Measurements from ENCODE around the gene SOX21. TPM values are rescaled to one million over a fixed set of nuclear protein-coding genes. Genes with fewer than 3 reads are reported as not detected.
"Not testable (repeated sequence)": the region's sequence is repeated elsewhere in the genome, so short reads cannot be mapped to it uniquely, and the experiment has no call there.

The SOX21 gene
- polyA plus RNA-seq = 1 to 10 TPM; 8.5 to 9.6 TPM

DNA sequence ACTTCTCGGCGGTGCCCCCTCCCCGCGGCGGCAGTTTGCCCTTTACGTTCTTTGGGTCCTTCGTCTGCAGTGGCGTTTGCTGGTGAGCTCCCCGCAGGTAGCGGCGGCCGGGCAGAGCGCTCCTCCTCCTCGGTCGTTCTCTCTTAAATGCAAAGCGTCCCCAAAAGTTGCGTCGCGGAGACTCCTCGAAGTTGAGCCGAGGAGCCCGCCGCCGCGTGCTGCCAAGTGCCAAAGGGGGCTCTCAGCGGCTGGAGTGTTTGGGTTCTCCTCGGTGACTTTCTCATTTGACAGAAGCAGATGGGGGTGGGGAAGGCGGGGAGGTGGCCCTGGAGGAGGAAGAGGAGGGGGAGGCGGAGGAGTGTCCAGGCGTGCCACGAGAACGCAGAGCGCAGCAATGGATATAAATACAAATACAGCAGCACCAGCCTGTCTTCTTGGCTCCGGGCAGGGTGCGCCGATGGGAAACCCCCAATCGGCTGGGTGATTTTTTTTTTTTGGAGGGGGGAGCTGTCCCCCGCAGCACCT, at the start of gene SOX21:
TSS of gene SOX21 (minus strand) at position 259 of the 525 bp plus-strand sequence. CDS start 496 bp downstream, outside the sequence.
- H3K27me3 ChIP-seq (ENCODE audit: control insufficient read depth in 1 of 2, insufficient read depth in 2 of 2, low read length in 2 of 2) = peaks cover 0 to 11% of the 10 kb centered on the region in 2 donors
- H3K27ac ChIP-seq (ENCODE audit: low read depth in 2 of 2, low read length in 1 of 2) = peak within 1 kb of the TSS; percentile 80 to 86
- peak within 1 kb of the TSS; percentile 66 to 74 for H3K4me3 ChIP-seq (ENCODE audit: low read depth in 1 of 2, low read length in 2 of 2)
- 0 to 2% methylated on average over 37 to 38 of the region's 38 CpGs for WGBS, 2 donors
- H3K9me3 ChIP-seq (ENCODE audit: control insufficient read depth in 2 of 2, insufficient read depth in 1 of 2, low read depth in 1 of 2, low read length in 1 of 2) = no peaks in the 10 kb centered on the region
- H3K4me1 ChIP-seq (ENCODE audit: control insufficient read depth in 2 of 2, insufficient read depth in 2 of 2, low read length in 1 of 2) = peaks cover 0 to 5% of the 10 kb centered on the region in 2 donors
- H3K36me3 ChIP-seq (ENCODE audit: control insufficient read depth in 2 of 2, insufficient read depth in 2 of 2, low read length in 1 of 2) = no peaks in the 10 kb centered on the region

GRCh38 chr13:94761407-94761806, 49.1 kb upstream of the SOX21 start:
- Histone ChIP-seq H3K4me3 (ENCODE audit: low read depth in 1 of 2, low read length in 2 of 2) (no peak overlapping the region), H3K27me3 (ENCODE audit: control insufficient read depth in 1 of 2, insufficient read depth in 2 of 2, low read length in 2 of 2) (no peaks in the 10 kb centered on the region), H3K36me3 (ENCODE audit: control insufficient read depth in 2 of 2, insufficient read depth in 2 of 2, low read length in 1 of 2) (no peaks in the 10 kb centered on the region), H3K9me3 (ENCODE audit: control insufficient read depth in 2 of 2, insufficient read depth in 1 of 2, low read depth in 1 of 2, low read length in 1 of 2) (no peaks in the 10 kb centered on the region), H3K27ac (ENCODE audit: low read depth in 2 of 2, low read length in 1 of 2) (no peak overlapping the region), H3K4me1 (ENCODE audit: control insufficient read depth in 2 of 2, insufficient read depth in 2 of 2, low read length in 1 of 2) (no peaks in the 10 kb centered on the region)
- WGBS, 2 donors = 45 to 70% methylated on average over 2 of the region's 2 CpGs

DNA sequence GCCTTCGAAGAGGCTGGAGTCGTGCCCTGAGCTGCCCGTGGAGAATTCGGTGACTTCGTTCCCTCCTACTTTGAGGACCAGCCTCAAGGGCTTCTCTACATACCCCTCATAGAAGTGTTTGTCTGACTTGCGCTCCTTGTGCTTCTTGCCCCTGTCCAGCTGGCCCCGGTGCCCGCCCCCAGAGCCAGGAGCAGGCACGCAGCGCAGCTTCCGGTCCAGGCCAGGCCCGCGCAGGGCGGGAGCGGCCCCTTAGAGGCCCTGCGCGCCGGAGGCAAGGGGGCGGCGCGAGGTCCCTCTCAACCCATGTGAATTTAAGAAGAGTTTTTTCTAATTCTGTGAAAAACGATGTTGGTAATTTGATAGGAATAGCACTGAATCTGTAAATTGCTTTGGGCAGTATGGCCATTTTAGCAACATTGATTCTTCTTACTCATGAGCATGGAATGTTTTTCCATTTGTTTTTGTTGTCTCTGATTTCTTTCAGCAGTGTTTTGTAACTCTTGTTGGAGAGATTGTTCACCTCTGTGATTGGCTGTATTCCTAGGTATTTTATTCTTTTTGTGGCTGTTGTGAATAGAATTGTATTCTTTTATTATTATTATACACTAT, 46.9 kb upstream of the SOX21 start:
- H3K27ac ChIP-seq (ENCODE audit: low read depth in 2 of 2, low read length in 1 of 2) = no peak overlapping the region
- H3K4me1 ChIP-seq (ENCODE audit: control insufficient read depth in 2 of 2, insufficient read depth in 2 of 2, low read length in 1 of 2) = no peaks in the 10 kb centered on the region
- no peaks in the 10 kb centered on the region for H3K27me3 ChIP-seq (ENCODE audit: control insufficient read depth in 1 of 2, insufficient read depth in 2 of 2, low read length in 2 of 2)
- no peak overlapping the region for H3K4me3 ChIP-seq (ENCODE audit: low read depth in 1 of 2, low read length in 2 of 2)
- H3K36me3 ChIP-seq (ENCODE audit: control insufficient read depth in 2 of 2, insufficient read depth in 2 of 2, low read length in 1 of 2) = no peaks in the 10 kb centered on the region
- WGBS, 2 donors = 96 to 98% methylated on average over 22 of the region's 22 CpGs
- no peaks in the 10 kb centered on the region for H3K9me3 ChIP-seq (ENCODE audit: control insufficient read depth in 2 of 2, insufficient read depth in 1 of 2, low read depth in 1 of 2, low read length in 1 of 2)

DNA sequence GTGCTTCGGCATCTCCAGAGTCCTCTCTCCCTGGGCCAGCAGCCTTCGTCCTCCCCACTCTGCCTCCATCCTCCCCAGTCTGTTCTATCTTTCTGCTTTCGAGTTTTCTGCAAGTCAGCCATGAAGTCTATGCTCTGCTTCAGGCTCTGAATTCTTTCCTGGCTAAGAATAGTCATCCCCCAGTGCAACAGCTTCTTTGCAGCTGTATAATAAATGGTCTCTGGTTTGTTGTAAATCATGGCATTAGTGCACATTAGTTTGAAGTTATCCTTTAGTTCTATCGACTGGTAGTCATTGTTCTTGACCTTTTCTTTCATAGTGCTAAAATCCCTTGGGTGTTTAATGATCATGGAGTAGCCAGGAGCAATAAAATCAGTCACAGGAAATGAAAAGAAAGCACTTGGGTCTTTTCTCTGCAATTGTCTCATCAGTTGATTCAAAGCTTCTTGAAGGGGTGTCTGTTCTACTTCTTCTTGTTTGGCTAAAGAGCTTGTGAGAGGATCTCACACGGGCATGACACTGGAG, 46.2 kb upstream of the SOX21 start:
- WGBS, 2 donors = 66 to 72% methylated on average over 5 of the region's 5 CpGs
- Histone ChIP-seq H3K27ac (ENCODE audit: low read depth in 2 of 2, low read length in 1 of 2) (no peak overlapping the region), H3K9me3 (ENCODE audit: control insufficient read depth in 2 of 2, insufficient read depth in 1 of 2, low read depth in 1 of 2, low read length in 1 of 2) (no peaks in the 10 kb centered on the region), H3K4me1 (ENCODE audit: control insufficient read depth in 2 of 2, insufficient read depth in 2 of 2, low read length in 1 of 2) (no peaks in the 10 kb centered on the region), H3K36me3 (ENCODE audit: control insufficient read depth in 2 of 2, insufficient read depth in 2 of 2, low read length in 1 of 2) (no peaks in the 10 kb centered on the region), H3K4me3 (ENCODE audit: low read depth in 1 of 2, low read length in 2 of 2) (no peak overlapping the region), H3K27me3 (ENCODE audit: control insufficient read depth in 1 of 2, insufficient read depth in 2 of 2, low read length in 2 of 2) (no peaks in the 10 kb centered on the region)

DNA sequence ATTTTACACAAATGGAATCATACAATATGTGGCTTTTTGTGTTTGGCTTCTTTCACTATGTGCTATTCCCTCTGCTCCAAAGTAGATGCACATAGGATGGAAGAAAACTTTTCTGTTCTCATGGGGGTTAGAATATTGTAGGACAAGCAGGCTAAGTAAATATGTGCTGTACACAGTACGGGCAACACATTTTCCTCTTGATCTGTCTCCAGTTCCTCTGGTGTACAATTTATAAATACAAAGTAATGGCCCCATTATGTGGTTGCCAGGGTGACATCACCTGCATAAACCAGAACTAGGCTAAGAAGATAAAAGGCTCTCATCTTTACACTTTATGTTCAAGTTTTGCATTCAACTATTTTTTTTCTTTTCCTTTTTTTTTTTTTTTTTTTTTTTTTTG, 41.0 kb upstream of the SOX21 start:
- H3K9me3 ChIP-seq (ENCODE audit: control insufficient read depth in 2 of 2, insufficient read depth in 1 of 2, low read depth in 1 of 2, low read length in 1 of 2) = no peaks in the 10 kb centered on the region
- 40 to 62% methylated on average over 1 of the region's 1 CpG for WGBS, 2 donors
- no peaks in the 10 kb centered on the region for H3K36me3 ChIP-seq (ENCODE audit: control insufficient read depth in 2 of 2, insufficient read depth in 2 of 2, low read length in 1 of 2)
- no peak overlapping the region for H3K4me3 ChIP-seq (ENCODE audit: low read depth in 1 of 2, low read length in 2 of 2)
- H3K27me3 ChIP-seq (ENCODE audit: control insufficient read depth in 1 of 2, insufficient read depth in 2 of 2, low read length in 2 of 2) = peaks cover 0 to 2% of the 10 kb centered on the region in 2 donors
- no peak overlapping the region for H3K27ac ChIP-seq (ENCODE audit: low read depth in 2 of 2, low read length in 1 of 2)
- no peaks in the 10 kb centered on the region for H3K4me1 ChIP-seq (ENCODE audit: control insufficient read depth in 2 of 2, insufficient read depth in 2 of 2, low read length in 1 of 2)

DNA sequence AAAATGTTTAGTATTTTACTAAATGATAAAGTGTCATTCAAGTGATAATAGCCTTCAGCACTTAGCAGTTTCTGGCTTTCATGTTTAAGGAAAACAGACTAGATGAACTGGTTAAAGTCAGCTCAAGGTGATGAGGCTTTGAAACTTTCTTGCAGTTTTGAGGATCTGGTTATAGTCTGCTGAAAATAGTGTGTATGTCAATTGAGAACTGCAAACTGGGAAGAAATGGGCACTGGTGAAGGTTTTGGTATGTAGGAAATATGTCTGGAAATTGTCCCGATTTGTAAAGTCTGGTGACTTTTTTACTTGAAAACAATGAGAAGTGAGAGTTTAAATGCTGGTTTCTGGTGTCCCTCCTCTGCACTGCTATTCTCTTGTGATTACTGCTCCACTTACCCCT, 36.8 kb upstream of the SOX21 start:
- no peaks in the 10 kb centered on the region for H3K36me3 ChIP-seq (ENCODE audit: control insufficient read depth in 2 of 2, insufficient read depth in 2 of 2, low read length in 1 of 2)
- no peaks in the 10 kb centered on the region for H3K9me3 ChIP-seq (ENCODE audit: control insufficient read depth in 2 of 2, insufficient read depth in 1 of 2, low read depth in 1 of 2, low read length in 1 of 2)
- H3K27ac ChIP-seq (ENCODE audit: low read depth in 2 of 2, low read length in 1 of 2) = no peak overlapping the region
- H3K4me1 ChIP-seq (ENCODE audit: control insufficient read depth in 2 of 2, insufficient read depth in 2 of 2, low read length in 1 of 2) = no peaks in the 10 kb centered on the region
- 90% methylated on average over 1 of the region's 1 CpG for WGBS, 2 donors
- peaks cover 0 to 2% of the 10 kb centered on the region in 2 donors for H3K27me3 ChIP-seq (ENCODE audit: control insufficient read depth in 1 of 2, insufficient read depth in 2 of 2, low read length in 2 of 2)
- no peak overlapping the region for H3K4me3 ChIP-seq (ENCODE audit: low read depth in 1 of 2, low read length in 2 of 2)

- H3K36me3 ChIP-seq (ENCODE audit: control insufficient read depth in 2 of 2, insufficient read depth in 2 of 2, low read length in 1 of 2) = no peaks in the 10 kb centered on the region
- H3K4me1 ChIP-seq (ENCODE audit: control insufficient read depth in 2 of 2, insufficient read depth in 2 of 2, low read length in 1 of 2) = no peaks in the 10 kb centered on the region
- H3K9me3 ChIP-seq (ENCODE audit: control insufficient read depth in 2 of 2, insufficient read depth in 1 of 2, low read depth in 1 of 2, low read length in 1 of 2) = no peaks in the 10 kb centered on the region
- H3K27me3 ChIP-seq (ENCODE audit: control insufficient read depth in 1 of 2, insufficient read depth in 2 of 2, low read length in 2 of 2) = no peaks in the 10 kb centered on the region
- H3K4me3 ChIP-seq (ENCODE audit: low read depth in 1 of 2, low read length in 2 of 2) = no peak overlapping the region
- WGBS, 2 donors = 84 to 88% methylated on average over 4 of the region's 4 CpGs
- no peak overlapping the region for H3K27ac ChIP-seq (ENCODE audit: low read depth in 2 of 2, low read length in 1 of 2)
These were observed 26.9 kb upstream of the SOX21 start for GRCh38 chr13:94739235-94739634.

DNA sequence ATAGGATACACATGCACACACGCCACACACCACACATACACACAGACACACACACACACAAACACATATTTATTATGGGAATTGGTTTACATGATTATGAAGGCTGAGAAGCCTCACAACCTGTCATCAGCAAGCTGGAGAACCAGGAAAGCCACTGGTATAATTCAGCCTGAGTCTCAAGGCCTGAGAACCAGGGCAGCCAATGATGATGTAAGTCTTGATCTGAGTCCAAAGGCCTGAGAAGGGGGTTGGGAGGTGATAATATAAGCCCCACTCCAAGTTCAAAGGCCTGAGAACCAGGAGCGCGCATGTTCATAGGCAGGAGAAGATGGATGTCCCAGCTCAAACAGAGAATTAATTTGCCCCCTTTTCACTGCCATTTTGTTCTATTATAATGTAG, 18.7 kb upstream of the SOX21 start:
- Histone ChIP-seq H3K36me3 (ENCODE audit: control insufficient read depth in 2 of 2, insufficient read depth in 2 of 2, low read length in 1 of 2) (no peaks in the 10 kb centered on the region), H3K4me3 (ENCODE audit: low read depth in 1 of 2, low read length in 2 of 2) (no peak overlapping the region), H3K4me1 (ENCODE audit: control insufficient read depth in 2 of 2, insufficient read depth in 2 of 2, low read length in 1 of 2) (no peaks in the 10 kb centered on the region), H3K27me3 (ENCODE audit: control insufficient read depth in 1 of 2, insufficient read depth in 2 of 2, low read length in 2 of 2) (no peaks in the 10 kb centered on the region), H3K9me3 (ENCODE audit: control insufficient read depth in 2 of 2, insufficient read depth in 1 of 2, low read depth in 1 of 2, low read length in 1 of 2) (no peaks in the 10 kb centered on the region), H3K27ac (ENCODE audit: low read depth in 2 of 2, low read length in 1 of 2) (no peak overlapping the region)
- 96 to 97% methylated on average over 3 of the region's 3 CpGs for WGBS, 2 donors

GRCh38 chr13:94729941-94730340, 17.6 kb upstream of the SOX21 start:
- not testable (repeated sequence) for H3K4me3 ChIP-seq (ENCODE audit: low read depth in 1 of 2, low read length in 2 of 2); H3K36me3 ChIP-seq (ENCODE audit: control insufficient read depth in 2 of 2, insufficient read depth in 2 of 2, low read length in 1 of 2); H3K4me1 ChIP-seq (ENCODE audit: control insufficient read depth in 2 of 2, insufficient read depth in 2 of 2, low read length in 1 of 2); H3K9me3 ChIP-seq (ENCODE audit: control insufficient read depth in 2 of 2, insufficient read depth in 1 of 2, low read depth in 1 of 2, low read length in 1 of 2); H3K27me3 ChIP-seq (ENCODE audit: control insufficient read depth in 1 of 2, insufficient read depth in 2 of 2, low read length in 2 of 2); H3K27ac ChIP-seq (ENCODE audit: low read depth in 2 of 2, low read length in 1 of 2)
- WGBS, 2 donors = 71 to 100% methylated on average over 1 of the region's 1 CpG

GRCh38 chr13:94726425-94726824, 14.1 kb upstream of the SOX21 start:
- 78 to 93% methylated on average over 1 of the region's 1 CpG for WGBS, 2 donors
- no peak overlapping the region for H3K27ac ChIP-seq (ENCODE audit: low read depth in 2 of 2, low read length in 1 of 2)
- H3K9me3 ChIP-seq (ENCODE audit: control insufficient read depth in 2 of 2, insufficient read depth in 1 of 2, low read depth in 1 of 2, low read length in 1 of 2) = no peaks in the 10 kb centered on the region
- H3K36me3 ChIP-seq (ENCODE audit: control insufficient read depth in 2 of 2, insufficient read depth in 2 of 2, low read length in 1 of 2) = no peaks in the 10 kb centered on the region
- H3K4me1 ChIP-seq (ENCODE audit: control insufficient read depth in 2 of 2, insufficient read depth in 2 of 2, low read length in 1 of 2) = no peaks in the 10 kb centered on the region
- no peaks in the 10 kb centered on the region for H3K27me3 ChIP-seq (ENCODE audit: control insufficient read depth in 1 of 2, insufficient read depth in 2 of 2, low read length in 2 of 2)
- no peak overlapping the region for H3K4me3 ChIP-seq (ENCODE audit: low read depth in 1 of 2, low read length in 2 of 2)

All from esophagus (tissue), 2 donors.